Mucosa of gallbladder (tissue), 1 donor: ENCODE data around the gene SULT2B1. TPM values are rescaled to one million over a fixed set of nuclear protein-coding genes. Genes with fewer than 3 reads are reported as not detected.

Experiments used
- total RNA-seq: library from RNA; stranded (reverse); gene quantifications from one replicate; pipeline ENCODE4 v1.2.1, GENCODE V29; 2021
- donor health status: DM: no; HTN: no; CAD: no.

The SULT2B1 gene
- total RNA-seq, 1 donor from 2014 or later = 13.1 TPM

Other genes with a start within 250 kb of the SULT2B1 start
- 52.4 TPM for gene EMP3, start 226.6 kb upstream of the SULT2B1 start, total RNA-seq
- gene TMEM143, start 188.2 kb upstream of the SULT2B1 start, total RNA-seq = 18.0 TPM
- gene SYNGR4, start 187.8 kb upstream of the SULT2B1 start, total RNA-seq = not detected
- 205 TPM for gene KDELR1, start 160.6 kb upstream of the SULT2B1 start, total RNA-seq
- 0.69 TPM for gene GRIN2D, start 158.5 kb upstream of the SULT2B1 start, total RNA-seq
- gene GRWD1, start 106.2 kb upstream of the SULT2B1 start, total RNA-seq = 27.6 TPM
- gene KCNJ14, start 96.6 kb upstream of the SULT2B1 start, total RNA-seq = 1.0 TPM
- gene CYTH2, start 82.8 kb upstream of the SULT2B1 start, total RNA-seq = 141 TPM
- gene LMTK3, start 40.3 kb upstream of the SULT2B1 start, total RNA-seq = 21.0 TPM
- not detected for gene SPACA4, start 54.6 kb downstream of the SULT2B1 start, total RNA-seq
- 143 TPM for gene FAM83E, start 62.9 kb downstream of the SULT2B1 start, total RNA-seq
- 1,057 TPM for gene RPL18, start 67.0 kb downstream of the SULT2B1 start, total RNA-seq
- 51.8 TPM for gene SPHK2, start 67.3 kb downstream of the SULT2B1 start, total RNA-seq
- 39.9 TPM for gene DBP, start 85.2 kb downstream of the SULT2B1 start, total RNA-seq
- 46.2 TPM for gene CA11, start 94.0 kb downstream of the SULT2B1 start, total RNA-seq
- gene NTN5, start 120.8 kb downstream of the SULT2B1 start, total RNA-seq = 0.46 TPM
- gene FUT2, start 143.8 kb downstream of the SULT2B1 start, total RNA-seq = 78.1 TPM
- 1.6 TPM for gene MAMSTR, start 167.6 kb downstream of the SULT2B1 start, total RNA-seq
- 13.1 TPM for gene RASIP1, start 188.4 kb downstream of the SULT2B1 start, total RNA-seq
- gene IZUMO1, start 194.7 kb downstream of the SULT2B1 start, total RNA-seq = 0.20 TPM
- 1.0 TPM for gene FUT1, start 200.5 kb downstream of the SULT2B1 start, total RNA-seq
- not detected for gene FGF21, start 203.4 kb downstream of the SULT2B1 start, total RNA-seq